ENCODE results near the gene AMER3. TPM values are rescaled to one million over a fixed set of nuclear protein-coding genes. Genes with fewer than 3 reads are reported as not detected.

Gene AMER3
- total and polyA plus RNA-seq, 2 of the 4 experiments (the other 2 are of a cell fraction), result not detected

GRCh38 chr2:130726614-130727180, 28.6 kb upstream of the AMER3 start:
- ATAC-seq (ENCODE audit: low read depth) (no peak), DNase-seq (no peak)
- Histone ChIP-seq H3K4me2 (ENCODE audit: low read depth, low read length) (peak overlapping the region; percentile 58), H2BK15ac (ENCODE audit: low read depth, low read length) (no peak overlapping the region), H4K5ac (ENCODE audit: low read depth, low read length) (no peak overlapping the region), H3K56ac (ENCODE audit: extremely low read depth, insufficient read depth, low read length) (no peak overlapping the region), H3K9me3 (ENCODE audit: control insufficient read depth, insufficient read depth, low read length) (no peaks in the 10 kb centered on the region), H3K23ac (ENCODE audit: low read depth, low read length) (no peak overlapping the region), H2AK9ac (replicated peaks; ENCODE audit: low read depth, low read length, poor library complexity) (no peak overlapping the region), H4K91ac (ENCODE audit: insufficient read depth, low read depth, low read length) (no peak overlapping the region), H4K20me1 (ENCODE audit: insufficient read depth, low read length) (no peaks in the 10 kb centered on the region), H2BK20ac (ENCODE audit: low read depth, low read length) (no peak overlapping the region), H3K14ac (replicated peaks; ENCODE audit: low read depth, low read length) (no peak overlapping the region), H3K27me3 (ENCODE audit: control insufficient read depth, insufficient read depth, low read length) (no peaks in the 10 kb centered on the region), H3K4me3 (ENCODE audit: insufficient read depth, low read depth, low read length) (peak overlapping the region; percentile 50; the same call in 1 of the 2 replicates), H3K18ac (ENCODE audit: low read depth, low read length) (no peak overlapping the region), H2AK5ac (ENCODE audit: low read depth, low read length) (no peak overlapping the region), H3K79me1 (ENCODE audit: low read depth in 1 of 2, low read length in 2 of 2) (no peaks in the 10 kb centered on the region), H4K8ac (ENCODE audit: low read depth in 2 of 2, low read length in 2 of 2) (peak overlapping the region in 1 of 2 experiments; percentile 81; a peak in 1 of 4 replicates), H3K9ac (ENCODE audit: low read depth, low read length) (no peak overlapping the region), H2AFZ (replicated peaks; ENCODE audit: low read length, poor library complexity) (peak overlapping the region; percentile 94), H3K27ac (ENCODE audit: insufficient read depth, low read length) (no peak overlapping the region), H3K4ac (ENCODE audit: low read depth, low read length) (no peak overlapping the region), H3K36me3 (ENCODE audit: control insufficient read depth, insufficient read depth, low read length) (no peaks in the 10 kb centered on the region), H2BK5ac (ENCODE audit: low read depth, low read length, poor library complexity, severe bottlenecking) (no peak overlapping the region), H3K4me1 (ENCODE audit: control insufficient read depth, insufficient read depth, low read length) (no peaks in the 10 kb centered on the region), H3K9me1 (ENCODE audit: insufficient read depth, low read length) (no peaks in the 10 kb centered on the region), H2BK120ac (ENCODE audit: low read depth, low read length) (no peak overlapping the region)
- BruUV-seq (replicated peaks), result no TSS peak
- ChIA-PET CTCF (no interaction called here), POLR2A (ENCODE audit: unreplicated experiment) (no interaction called here)
- WGBS, 2 experiments (ENCODE audit: extremely low coverage in 2 of 2, insufficient read length in 1 of 2), result 80% methylated on average over 1 of the region's 20 CpGs; no CpG with 5 or more reads in 1 of the 2 experiments
- intact Hi-C loops (cut with micrococcal nuclease), result no loop called here
- dilution Hi-C loops (cut with HindIII; ENCODE audit: low sequenced_read_pairs, unreplicated experiment), result no loop called here
- no peak for TF ChIP-seq CTCF (conservative IDR thresholded peaks at IDR 0.05; ENCODE audit: low read depth, low read length)
- no peak for TF ChIP-seq NFE2L2 (IDR thresholded peaks at IDR 0.05; ENCODE audit: low read depth, low read length)
- TF ChIP-seq CEBPB (IDR thresholded peaks at IDR 0.05; ENCODE audit: low read depth, low read length), result no peak
- no peak for TF ChIP-seq RFX5 (IDR thresholded peaks at IDR 0.05; ENCODE audit: low read depth, low read length)
- TF ChIP-seq BHLHE40 (IDR thresholded peaks at IDR 0.05; ENCODE audit: low read depth, low read length), result no peak
- in situ Hi-C loops (cut with MboI; ENCODE audit: low sequenced_read_pairs), result no loop called here
